ENCODE data around the gene ZNF530.

GRCh38 chr19:57632987-57633831, 33.5 kb downstream of the ZNF530 start, which contains the start of gene ZNF211:
- TF ChIP-seq CTCF (IDR thresholded peaks at IDR 0.05): no peak
- no peak for TF ChIP-seq EP300 (IDR thresholded peaks at IDR 0.05)

Data from upper lobe of left lung (tissue), 4 donors.